Activated CD8-positive, alpha-beta T cell treated with anti-CD3 and anti-CD28 coated beads for 36 hours (primary cell): ENCODE results near the gene MYO15B. TPM values are rescaled to one million over a fixed set of nuclear protein-coding genes. Genes with fewer than 3 reads are reported as not detected.

Experiments used
- ATAC-seq: fragments of 200-7000 bp; cut with Tn5 transposase; one replicate; pipeline ENCODE4 v1.10.0; 2021; ENCODE audit warnings: mild to moderate bottlenecking, moderate library complexity
- CTCF ChIA-PET: fragments of 350-600 bp; sonication (Branson Sonifier 250); formaldehyde crosslinking; loops from one replicate; lab custom pipeline; 2021; ENCODE audit warnings: antibody characterized with exemption; lab: Charles Lee
- POLR2A ChIA-PET: fragments of 350-600 bp; sonication (Branson Sonifier 250); formaldehyde crosslinking; loops from one replicate; lab custom pipeline; 2021; ENCODE audit warnings: antibody characterized with exemption; lab: Charles Lee
- DNase-seq: peaks from one replicate; pipeline ENCODE4 v3.0.0-alpha.2; 2020
- H3K27ac Mint-ChIP-seq: one replicate; pipeline ENCODE4 v1.8.0; 2021; ENCODE audit warnings: mild to moderate bottlenecking, mixed read lengths
- H3K27me3 Mint-ChIP-seq: one replicate; pipeline ENCODE4 v1.8.0; 2021; ENCODE audit warnings: mixed read lengths
- H3K36me3 Mint-ChIP-seq: one replicate; pipeline ENCODE4 v1.8.0; 2021; ENCODE audit warnings: low read depth, mixed read lengths
- H3K4me1 Mint-ChIP-seq: one replicate; pipeline ENCODE4 v1.8.0; 2021; ENCODE audit warnings: low read depth, mixed read lengths
- H3K4me3 Mint-ChIP-seq: one replicate; pipeline ENCODE4 v1.8.0; 2021; ENCODE audit warnings: mild to moderate bottlenecking, moderate library complexity, mixed read lengths
- H3K9me3 Mint-ChIP-seq: one replicate; pipeline ENCODE4 v1.8.0; 2021; ENCODE audit warnings: mixed read lengths
- intact Hi-C: fragments of 100-400 bp; cut with micrococcal nuclease; formaldehyde crosslinking; loops from one replicate; pipeline ENCODE4 v1.10.0; 2022
- total RNA-seq, 2 experiments: library from RNA; stranded (reverse); gene quantifications; one replicate each; pipeline ENCODE4 v1.2.3, GENCODE V29; 2021
- TF ChIP-seq, protein P1 (sequence below): fragments of 200-600 bp; IDR thresholded peaks from one replicate; pipeline ENCODE4 v1.8.0; 2022; ENCODE audit warnings: antibody characterized with exemption, mild to moderate bottlenecking

MYO15B gene
- total RNA-seq, 2 experiments from 2014 or later: 24.9 to 28.7 TPM

DNA sequence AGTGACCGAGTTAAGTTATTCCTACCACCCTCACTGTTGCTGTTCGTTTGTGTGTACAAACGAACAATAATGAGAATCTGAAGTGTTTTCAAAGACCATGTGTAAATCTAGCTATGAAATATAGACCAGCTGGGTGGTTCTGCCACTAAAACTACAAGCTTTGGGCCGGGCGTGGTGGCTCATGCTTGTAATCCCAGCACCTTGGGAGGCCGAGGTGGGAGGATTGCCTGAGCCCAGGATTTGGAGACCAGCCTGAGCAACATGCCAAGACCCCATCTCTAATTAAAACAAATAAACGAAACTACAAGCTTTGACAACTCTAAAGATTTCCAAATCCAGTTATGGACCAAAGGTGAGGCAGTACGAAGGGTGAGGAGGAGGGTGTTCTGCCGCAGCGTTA, 78.4 kb downstream of the MYO15B start:
- Mint-ChIP-seq H3K9me3 (no peaks in the 10 kb centered on the region), H3K36me3 (peaks cover 28% of the 10 kb centered on the region), H3K27ac (peak overlapping the region; percentile 63), H3K4me3 (no peak overlapping the region), H3K4me1 (peaks cover 33% of the 10 kb centered on the region), H3K27me3 (no peaks in the 10 kb centered on the region)
- TF ChIP-seq, protein P1, sequence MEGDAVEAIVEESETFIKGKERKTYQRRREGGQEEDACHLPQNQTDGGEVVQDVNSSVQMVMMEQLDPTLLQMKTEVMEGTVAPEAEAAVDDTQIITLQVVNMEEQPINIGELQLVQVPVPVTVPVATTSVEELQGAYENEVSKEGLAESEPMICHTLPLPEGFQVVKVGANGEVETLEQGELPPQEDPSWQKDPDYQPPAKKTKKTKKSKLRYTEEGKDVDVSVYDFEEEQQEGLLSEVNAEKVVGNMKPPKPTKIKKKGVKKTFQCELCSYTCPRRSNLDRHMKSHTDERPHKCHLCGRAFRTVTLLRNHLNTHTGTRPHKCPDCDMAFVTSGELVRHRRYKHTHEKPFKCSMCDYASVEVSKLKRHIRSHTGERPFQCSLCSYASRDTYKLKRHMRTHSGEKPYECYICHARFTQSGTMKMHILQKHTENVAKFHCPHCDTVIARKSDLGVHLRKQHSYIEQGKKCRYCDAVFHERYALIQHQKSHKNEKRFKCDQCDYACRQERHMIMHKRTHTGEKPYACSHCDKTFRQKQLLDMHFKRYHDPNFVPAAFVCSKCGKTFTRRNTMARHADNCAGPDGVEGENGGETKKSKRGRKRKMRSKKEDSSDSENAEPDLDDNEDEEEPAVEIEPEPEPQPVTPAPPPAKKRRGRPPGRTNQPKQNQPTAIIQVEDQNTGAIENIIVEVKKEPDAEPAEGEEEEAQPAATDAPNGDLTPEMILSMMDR: no peak
- DNase-seq (no peak), ATAC-seq (no peak)
- POLR2A ChIA-PET: interaction anchor here (0.9 to 2.9 kb wide), 10 partner anchors 9 to 210 kb away, joined by 3 to 17 read pairs (median 5); partner anchors contain the start of genes SMIM5 and TMEM94
- CTCF ChIA-PET: interaction anchor here (1.3 to 4.6 kb wide), 6 partner anchors 8 to 88 kb away, joined by 4 to 23 read pairs (median 11); partner anchors contain the start of gene SMIM5
- intact Hi-C loops: no loop called here

DNA sequence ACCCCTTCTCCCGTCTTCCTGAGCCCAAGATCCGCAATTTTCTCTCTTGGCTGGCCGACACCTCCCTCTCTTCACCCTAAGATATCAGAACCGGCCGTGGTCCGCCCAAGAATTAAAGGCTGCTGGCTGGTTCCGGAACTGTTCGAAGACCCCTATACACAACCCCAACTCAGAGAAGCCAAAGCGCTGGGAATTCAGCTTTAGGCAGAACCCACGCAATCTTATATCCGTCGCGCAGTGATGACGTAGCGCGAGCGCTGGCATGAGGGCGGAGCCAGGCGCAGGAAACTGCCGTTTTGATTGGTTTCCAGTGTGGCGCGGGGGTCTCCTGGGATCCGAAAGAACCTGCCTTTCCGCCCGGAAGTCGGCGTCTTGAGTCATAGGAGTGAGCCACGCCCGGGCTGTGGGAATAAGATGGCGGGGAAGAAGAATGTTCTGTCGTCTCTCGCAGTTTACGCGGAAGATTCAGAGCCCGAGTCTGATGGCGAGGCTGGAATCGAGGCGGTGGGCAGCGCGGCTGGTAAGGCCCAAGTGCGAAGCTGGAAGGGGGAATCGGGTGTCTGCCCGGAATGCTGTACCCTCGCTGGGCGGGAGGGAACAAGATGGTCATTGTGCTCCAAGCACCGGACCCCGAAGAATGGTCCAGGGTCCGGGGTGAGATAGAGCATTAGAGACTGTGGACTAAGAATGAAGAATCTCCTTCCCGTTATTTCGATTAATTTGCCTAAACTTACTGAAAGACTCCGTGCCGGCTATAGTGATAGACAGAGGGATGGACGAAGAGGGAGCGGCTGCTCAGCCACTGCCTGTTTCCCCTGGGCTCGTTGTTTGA, 79.6 kb downstream of the MYO15B start, which contains the start of the genes RECQL5 and SAP30BP:
Gene RECQL5, minus strand, starts transcription at position 196 of the 832 bp plus-strand sequence. CDS start 597 bp downstream, outside the sequence.
Gene SAP30BP, plus strand, starts transcription at position 380 of the 832 bp plus-strand sequence. Its CDS starts 35 bp downstream, at position 415.
- TF ChIP-seq, protein P1: no peak
- intact Hi-C loops: no loop called here
- H3K27ac Mint-ChIP-seq: peak within 1 kb of the TSS; percentile 63
- ChIA-PET POLR2A (interaction anchor here (0.5 to 2.9 kb wide), 20 partner anchors 10 to 376 kb away, joined by 3 to 17 read pairs (median 4); partner anchors contain the start of genes SMIM5 and TMEM94), CTCF (interaction anchor here (0.8 to 4.6 kb wide), 9 partner anchors 8 to 86 kb away, joined by 3 to 23 read pairs (median 8); partner anchors contain the start of gene SMIM5)
- no peak within 1 kb of the TSS for H3K4me3 Mint-ChIP-seq
- H3K9me3 Mint-ChIP-seq: no peaks in the 10 kb centered on the region
- H3K4me1 Mint-ChIP-seq: peaks cover 37% of the 10 kb centered on the region
- peaks cover 26% of the 10 kb centered on the region for H3K36me3 Mint-ChIP-seq
- H3K27me3 Mint-ChIP-seq: no peaks in the 10 kb centered on the region
- peak; percentile 100 for ATAC-seq
- DNase-seq: peak; percentile 99

DNA sequence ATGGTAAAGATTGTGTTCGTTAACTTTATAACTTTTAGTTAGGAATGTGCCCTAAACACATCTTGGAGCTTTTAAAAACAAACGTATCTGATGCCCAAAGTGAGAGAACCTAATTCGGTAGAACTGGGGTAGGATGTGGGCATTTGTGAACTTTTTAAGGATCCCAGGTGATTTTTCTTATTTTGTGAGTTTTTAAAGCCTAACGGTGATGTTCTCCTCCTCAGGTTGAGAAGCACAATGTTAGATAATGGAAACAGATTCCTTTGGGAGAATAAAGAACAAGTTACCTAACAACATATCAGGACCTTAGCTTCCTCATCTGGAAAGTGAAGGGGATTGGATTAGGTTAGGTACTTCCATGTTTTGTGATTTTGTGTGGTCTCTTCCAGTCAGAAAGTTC, 80.2 kb downstream of the MYO15B start:
- Mint-ChIP-seq H3K27ac (no peak overlapping the region), H3K27me3 (no peaks in the 10 kb centered on the region), H3K36me3 (peaks cover 27% of the 10 kb centered on the region), H3K9me3 (no peaks in the 10 kb centered on the region), H3K4me1 (peaks cover 37% of the 10 kb centered on the region), H3K4me3 (no peak overlapping the region)
- intact Hi-C loops: no loop called here
- no peak for ATAC-seq
- ChIA-PET CTCF (interaction anchor here (1.4 to 4.6 kb wide), 8 partner anchors 15 to 86 kb away, joined by 4 to 23 read pairs (median 8); partner anchors contain the start of gene SMIM5), POLR2A (interaction anchor here (0.7 to 2.9 kb wide), 9 partner anchors 12 to 377 kb away, joined by 3 to 17 read pairs (median 4); no protein-coding TSS in a partner anchor)
- no peak for DNase-seq
- TF ChIP-seq, protein P1: no peak

DNA sequence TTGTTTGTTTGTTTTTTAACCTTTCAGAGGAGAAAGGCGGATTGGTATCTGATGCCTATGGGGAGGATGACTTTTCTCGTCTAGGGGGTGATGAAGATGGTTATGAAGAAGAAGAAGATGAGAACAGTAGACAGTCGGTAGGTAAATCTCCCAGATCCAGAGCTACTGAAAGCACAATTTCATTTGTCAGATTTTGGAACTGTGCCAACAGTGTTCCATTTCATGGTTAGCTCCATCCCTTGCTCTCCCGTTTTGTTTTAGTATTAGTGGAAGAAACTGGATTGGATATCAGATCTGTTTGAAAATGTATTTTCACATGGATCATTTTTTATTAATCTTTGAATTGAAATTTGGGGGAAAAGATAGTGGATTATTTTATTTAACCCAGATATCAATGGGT, 80.9 kb downstream of the MYO15B start:
- Mint-ChIP-seq H3K36me3 (peaks cover 27% of the 10 kb centered on the region), H3K27me3 (no peaks in the 10 kb centered on the region), H3K27ac (no peak overlapping the region), H3K9me3 (no peaks in the 10 kb centered on the region), H3K4me3 (no peak overlapping the region), H3K4me1 (peaks cover 37% of the 10 kb centered on the region)
- POLR2A ChIA-PET: interaction anchor here (0.6 to 2.9 kb wide), 3 partner anchors 11 to 382 kb away, joined by 3 to 17 read pairs (median 4); no protein-coding TSS in a partner anchor
- DNase-seq (no peak), ATAC-seq (no peak)
- TF ChIP-seq, protein P1: no peak
- CTCF ChIA-PET: interaction anchor here (1.4 to 2.6 kb wide), 4 partner anchors 15 to 81 kb away, joined by 4 to 10 read pairs (median 5); partner anchors contain the start of gene SMIM5
- intact Hi-C loops: no loop called here
